ENCODE results near the gene FAM229A. TPM values are rescaled to one million over a fixed set of nuclear protein-coding genes. Genes with fewer than 3 reads are reported as not detected.

FAM229A gene
- total and polyA plus RNA-seq, 4 donors = 1.1 to 15.5 (median 9.8) TPM

GRCh38 chr1:32380057-32380456 lies 17.8 kb upstream of the FAM229A start:
- 90% methylated on average over 9 of the region's 9 CpGs for WGBS (ENCODE audit: insufficient coverage)
- Histone ChIP-seq H3K9me3 (ENCODE audit: control insufficient read depth, insufficient read depth, low read length) (no peaks in the 10 kb centered on the region), H3K27me3 (ENCODE audit: control insufficient read depth, insufficient read depth, low read length) (no peaks in the 10 kb centered on the region), H3K27ac (ENCODE audit: low read depth, low read length) (no peak overlapping the region), H3K4me3 (ENCODE audit: low read depth, low read length) (no peak overlapping the region), H3K4me1 (ENCODE audit: control insufficient read depth, insufficient read depth, low read length) (no peaks in the 10 kb centered on the region), H3K36me3 (ENCODE audit: control insufficient read depth, insufficient read depth, low read length) (peaks cover 84% of the 10 kb centered on the region)
- DNase-seq (ENCODE audit: low read depth in 4 of 6, low spot score in 6 of 6) = no peak

GRCh38 chr1:32377541-32378220 lies 15.4 kb upstream of the FAM229A start:
- no peak overlapping the region for H3K4me3 ChIP-seq (ENCODE audit: low read depth, low read length)
- no peaks in the 10 kb centered on the region for H3K27me3 ChIP-seq (ENCODE audit: control insufficient read depth, insufficient read depth, low read length)
- 89% methylated on average over 5 of the region's 12 CpGs for WGBS (ENCODE audit: insufficient coverage)
- no peaks in the 10 kb centered on the region for H3K4me1 ChIP-seq (ENCODE audit: control insufficient read depth, insufficient read depth, low read length)
- no peak for DNase-seq (ENCODE audit: low read depth in 4 of 6, low spot score in 6 of 6)
- H3K9me3 ChIP-seq (ENCODE audit: control insufficient read depth, insufficient read depth, low read length) = no peaks in the 10 kb centered on the region
- H3K27ac ChIP-seq (ENCODE audit: low read depth, low read length) = no peak overlapping the region
- H3K36me3 ChIP-seq (ENCODE audit: control insufficient read depth, insufficient read depth, low read length) = peaks cover 91% of the 10 kb centered on the region

DNA sequence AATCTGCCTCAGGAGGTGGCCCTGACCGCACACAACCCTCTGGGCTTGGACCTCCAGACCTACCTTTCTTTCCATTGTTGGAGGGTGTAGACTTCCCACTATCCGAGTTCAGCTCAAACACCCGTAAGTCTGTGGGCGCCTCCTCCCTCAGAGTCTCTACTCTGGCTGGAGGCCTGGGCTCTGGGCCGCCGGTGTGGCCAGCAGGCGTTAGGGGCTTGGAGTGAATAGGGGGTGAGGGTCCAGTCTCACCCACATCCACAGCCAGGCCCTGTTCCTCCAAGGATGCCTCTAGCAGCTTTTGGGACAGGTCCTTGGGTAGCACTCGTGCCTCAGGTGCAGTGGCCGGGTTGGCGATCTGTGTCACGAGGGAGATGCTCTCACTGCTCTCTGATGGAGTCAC lies 13.9 kb upstream of the FAM229A start:
- Histone ChIP-seq H3K27ac (ENCODE audit: low read depth, low read length) (no peak overlapping the region), H3K27me3 (ENCODE audit: control insufficient read depth, insufficient read depth, low read length) (no peaks in the 10 kb centered on the region), H3K9me3 (ENCODE audit: control insufficient read depth, insufficient read depth, low read length) (no peaks in the 10 kb centered on the region), H3K36me3 (ENCODE audit: control insufficient read depth, insufficient read depth, low read length) (peaks cover 94% of the 10 kb centered on the region), H3K4me1 (ENCODE audit: control insufficient read depth, insufficient read depth, low read length) (no peaks in the 10 kb centered on the region), H3K4me3 (ENCODE audit: low read depth, low read length) (no peak overlapping the region)
- WGBS (ENCODE audit: insufficient coverage) = 96% methylated on average over 5 of the region's 11 CpGs
- DNase-seq (ENCODE audit: low read depth in 4 of 6, low spot score in 6 of 6) = no peak

GRCh38 chr1:32373996-32374592 lies 11.8 kb upstream of the FAM229A start:
- H3K27me3 ChIP-seq (ENCODE audit: control insufficient read depth, insufficient read depth, low read length) = no peaks in the 10 kb centered on the region
- H3K4me3 ChIP-seq (ENCODE audit: low read depth, low read length) = no peak overlapping the region
- no peaks in the 10 kb centered on the region for H3K4me1 ChIP-seq (ENCODE audit: control insufficient read depth, insufficient read depth, low read length)
- WGBS (ENCODE audit: insufficient coverage) = no CpG with 5 or more reads among the region's 1 CpG
- peaks cover 87% of the 10 kb centered on the region for H3K36me3 ChIP-seq (ENCODE audit: control insufficient read depth, insufficient read depth, low read length)
- no peak for DNase-seq (ENCODE audit: low read depth in 4 of 6, low spot score in 6 of 6)
- no peaks in the 10 kb centered on the region for H3K9me3 ChIP-seq (ENCODE audit: control insufficient read depth, insufficient read depth, low read length)
- H3K27ac ChIP-seq (ENCODE audit: low read depth, low read length) = no peak overlapping the region

- no peak overlapping the region for H3K4me3 ChIP-seq (ENCODE audit: low read depth, low read length)
- DNase-seq (ENCODE audit: low read depth in 4 of 6, low spot score in 6 of 6) = no peak
- peaks cover 86% of the 10 kb centered on the region for H3K36me3 ChIP-seq (ENCODE audit: control insufficient read depth, insufficient read depth, low read length)
- no peaks in the 10 kb centered on the region for H3K27me3 ChIP-seq (ENCODE audit: control insufficient read depth, insufficient read depth, low read length)
- WGBS (ENCODE audit: insufficient coverage) = 93% methylated on average over 2 of the region's 5 CpGs
- H3K9me3 ChIP-seq (ENCODE audit: control insufficient read depth, insufficient read depth, low read length) = no peaks in the 10 kb centered on the region
- H3K27ac ChIP-seq (ENCODE audit: low read depth, low read length) = no peak overlapping the region
- H3K4me1 ChIP-seq (ENCODE audit: control insufficient read depth, insufficient read depth, low read length) = no peaks in the 10 kb centered on the region
Measured at GRCh38 chr1:32372149-32372756, 10.0 kb upstream of the FAM229A start.

GRCh38 chr1:32367912-32368635 lies 5.8 kb upstream of the FAM229A start:
- WGBS (ENCODE audit: insufficient coverage) = 100% methylated on average over 3 of the region's 7 CpGs
- Histone ChIP-seq H3K9me3 (ENCODE audit: control insufficient read depth, insufficient read depth, low read length) (no peaks in the 10 kb centered on the region), H3K4me3 (ENCODE audit: low read depth, low read length) (no peak overlapping the region), H3K27me3 (ENCODE audit: control insufficient read depth, insufficient read depth, low read length) (no peaks in the 10 kb centered on the region), H3K4me1 (ENCODE audit: control insufficient read depth, insufficient read depth, low read length) (peaks cover under 1% of the 10 kb centered on the region), H3K27ac (ENCODE audit: low read depth, low read length) (no peak overlapping the region), H3K36me3 (ENCODE audit: control insufficient read depth, insufficient read depth, low read length) (peaks cover 85% of the 10 kb centered on the region)
- DNase-seq (ENCODE audit: low read depth in 4 of 6, low spot score in 6 of 6) = no peak

- WGBS (ENCODE audit: insufficient coverage) = 100% methylated on average over 5 of the region's 6 CpGs
- H3K27ac ChIP-seq (ENCODE audit: low read depth, low read length) = no peak overlapping the region
- no peak overlapping the region for H3K4me3 ChIP-seq (ENCODE audit: low read depth, low read length)
- H3K4me1 ChIP-seq (ENCODE audit: control insufficient read depth, insufficient read depth, low read length) = peaks cover 23% of the 10 kb centered on the region
- H3K36me3 ChIP-seq (ENCODE audit: control insufficient read depth, insufficient read depth, low read length) = peaks cover 69% of the 10 kb centered on the region
- no peak for DNase-seq (ENCODE audit: low read depth in 4 of 6, low spot score in 6 of 6)
- no peaks in the 10 kb centered on the region for H3K9me3 ChIP-seq (ENCODE audit: control insufficient read depth, insufficient read depth, low read length)
- H3K27me3 ChIP-seq (ENCODE audit: control insufficient read depth, insufficient read depth, low read length) = no peaks in the 10 kb centered on the region
Measured at GRCh38 chr1:32365445-32365844, 3.2 kb upstream of the FAM229A start.

DNA sequence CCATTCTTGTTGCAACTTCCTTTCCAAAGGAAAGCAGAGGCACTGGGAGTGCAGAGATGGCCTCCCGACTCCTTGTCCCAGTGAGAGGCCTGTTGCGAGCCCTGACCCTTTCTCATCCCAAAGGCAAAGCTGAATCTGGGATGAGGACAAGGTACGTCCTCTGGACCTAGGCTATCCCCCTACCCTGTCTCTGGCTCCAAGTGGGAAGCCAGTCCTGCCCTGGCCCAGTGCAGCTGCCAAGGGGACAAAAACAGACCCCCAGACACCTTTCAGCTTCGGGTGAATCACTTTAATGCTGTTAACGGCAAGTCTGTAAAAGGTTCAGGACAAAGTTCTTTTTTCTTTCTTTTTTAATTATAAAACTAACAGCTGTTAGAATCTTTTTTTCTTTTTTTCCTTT lies 2.6 kb upstream of the FAM229A start:
- Histone ChIP-seq H3K9me3 (ENCODE audit: control insufficient read depth, insufficient read depth, low read length) (no peaks in the 10 kb centered on the region), H3K36me3 (ENCODE audit: control insufficient read depth, insufficient read depth, low read length) (peaks cover 66% of the 10 kb centered on the region), H3K27me3 (ENCODE audit: control insufficient read depth, insufficient read depth, low read length) (no peaks in the 10 kb centered on the region), H3K27ac (ENCODE audit: low read depth, low read length) (no peak overlapping the region), H3K4me1 (ENCODE audit: control insufficient read depth, insufficient read depth, low read length) (peaks cover 23% of the 10 kb centered on the region), H3K4me3 (ENCODE audit: low read depth, low read length) (no peak overlapping the region)
- 97% methylated on average over 3 of the region's 5 CpGs for WGBS (ENCODE audit: insufficient coverage)
- DNase-seq (ENCODE audit: low read depth in 4 of 6, low spot score in 6 of 6) = no peak

DNA sequence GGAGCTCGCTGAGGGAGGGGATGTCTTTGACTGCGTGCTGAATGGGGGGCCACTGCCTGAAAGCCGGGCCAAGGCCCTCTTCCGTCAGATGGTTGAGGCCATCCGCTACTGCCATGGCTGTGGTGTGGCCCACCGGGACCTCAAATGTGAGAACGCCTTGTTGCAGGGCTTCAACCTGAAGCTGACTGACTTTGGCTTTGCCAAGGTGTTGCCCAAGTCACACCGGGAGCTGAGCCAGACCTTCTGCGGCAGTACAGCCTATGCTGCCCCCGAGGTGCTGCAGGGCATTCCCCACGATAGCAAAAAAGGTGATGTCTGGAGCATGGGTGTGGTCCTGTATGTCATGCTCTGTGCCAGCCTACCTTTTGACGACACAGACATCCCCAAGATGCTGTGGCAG lies 1.4 kb upstream of the FAM229A start:
- no peak for DNase-seq (ENCODE audit: low read depth in 4 of 6, low spot score in 6 of 6)
- WGBS (ENCODE audit: insufficient coverage) = 96% methylated on average over 12 of the region's 12 CpGs
- H3K27ac ChIP-seq (ENCODE audit: low read depth, low read length) = no peak overlapping the region
- H3K9me3 ChIP-seq (ENCODE audit: control insufficient read depth, insufficient read depth, low read length) = no peaks in the 10 kb centered on the region
- peaks cover 23% of the 10 kb centered on the region for H3K4me1 ChIP-seq (ENCODE audit: control insufficient read depth, insufficient read depth, low read length)
- H3K27me3 ChIP-seq (ENCODE audit: control insufficient read depth, insufficient read depth, low read length) = no peaks in the 10 kb centered on the region
- no peak overlapping the region for H3K4me3 ChIP-seq (ENCODE audit: low read depth, low read length)
- peaks cover 56% of the 10 kb centered on the region for H3K36me3 ChIP-seq (ENCODE audit: control insufficient read depth, insufficient read depth, low read length)

Measured in spinal cord (tissue), 10 donors.